Activated CD8-positive, alpha-beta T cell treated with anti-CD3 and anti-CD28 coated beads for 36 hours (primary cell): ENCODE measurements around the gene EXOC4. TPM values are rescaled to one million over a fixed set of nuclear protein-coding genes. Genes with fewer than 3 reads are reported as not detected.

ENCODE experiments used
- ATAC-seq: fragments of 200-7000 bp; cut with Tn5 transposase; one replicate; pipeline ENCODE4 v1.10.0; 2021; ENCODE audit warnings: mild to moderate bottlenecking, moderate library complexity
- CTCF ChIA-PET: fragments of 350-600 bp; sonication (Branson Sonifier 250); formaldehyde crosslinking; loops from one replicate; lab custom pipeline; 2021; ENCODE audit warnings: antibody characterized with exemption; lab: Charles Lee
- POLR2A ChIA-PET: fragments of 350-600 bp; sonication (Branson Sonifier 250); formaldehyde crosslinking; loops from one replicate; lab custom pipeline; 2021; ENCODE audit warnings: antibody characterized with exemption; lab: Charles Lee
- DNase-seq: peaks from one replicate; pipeline ENCODE4 v3.0.0-alpha.2; 2020
- H3K27ac Mint-ChIP-seq: one replicate; pipeline ENCODE4 v1.8.0; 2021; ENCODE audit warnings: mild to moderate bottlenecking, mixed read lengths
- H3K27me3 Mint-ChIP-seq: one replicate; pipeline ENCODE4 v1.8.0; 2021; ENCODE audit warnings: mixed read lengths
- H3K36me3 Mint-ChIP-seq: one replicate; pipeline ENCODE4 v1.8.0; 2021; ENCODE audit warnings: low read depth, mixed read lengths
- H3K4me1 Mint-ChIP-seq: one replicate; pipeline ENCODE4 v1.8.0; 2021; ENCODE audit warnings: low read depth, mixed read lengths
- H3K4me3 Mint-ChIP-seq: one replicate; pipeline ENCODE4 v1.8.0; 2021; ENCODE audit warnings: mild to moderate bottlenecking, moderate library complexity, mixed read lengths
- H3K9me3 Mint-ChIP-seq: one replicate; pipeline ENCODE4 v1.8.0; 2021; ENCODE audit warnings: mixed read lengths
- intact Hi-C: fragments of 100-400 bp; cut with micrococcal nuclease; formaldehyde crosslinking; loops from one replicate; pipeline ENCODE4 v1.10.0; 2022
- total RNA-seq, 2 experiments: library from RNA; stranded (reverse); gene quantifications; one replicate each; pipeline ENCODE4 v1.2.3, GENCODE V29; 2021
- TF ChIP-seq, protein P1 (sequence below): fragments of 200-600 bp; IDR thresholded peaks from one replicate; pipeline ENCODE4 v1.8.0; 2022; ENCODE audit warnings: antibody characterized with exemption, mild to moderate bottlenecking

EXOC4 gene
- total RNA-seq, 2 experiments from 2014 or later = 54.1 to 61.7 TPM

DNA sequence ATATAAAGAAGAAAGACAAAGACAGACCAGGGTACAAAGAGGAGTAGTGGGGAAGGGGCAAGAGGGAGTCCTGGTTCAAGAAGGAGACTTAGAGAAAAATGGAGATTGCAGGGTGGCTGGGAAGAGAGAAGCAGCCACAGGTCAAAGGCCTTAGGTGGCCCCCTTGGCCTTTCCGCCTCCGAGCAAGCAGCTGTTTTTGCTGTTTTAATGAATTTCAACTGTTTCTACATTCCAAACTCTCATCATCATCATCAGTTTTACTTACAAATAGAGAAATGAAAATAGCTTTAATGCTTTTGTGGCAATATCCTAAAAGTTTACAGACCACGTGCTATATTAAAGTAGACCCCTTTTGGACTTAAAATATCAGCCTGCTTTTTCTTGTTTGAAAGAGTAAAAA is 399.7 kb downstream of the EXOC4 start:
- H3K9me3 Mint-ChIP-seq = no peaks in the 10 kb centered on the region
- intact Hi-C loops = no loop called here
- no peak overlapping the region for H3K4me3 Mint-ChIP-seq
- H3K27ac Mint-ChIP-seq = no peak overlapping the region
- ATAC-seq (no peak), DNase-seq (no peak)
- H3K4me1 Mint-ChIP-seq = no peaks in the 10 kb centered on the region
- no peaks in the 10 kb centered on the region for H3K27me3 Mint-ChIP-seq
- CTCF ChIA-PET = interaction anchor here (1.2 kb wide), 1 partner anchor 16 kb away, joined by 3 read pairs; no protein-coding TSS in a partner anchor
- TF ChIP-seq, protein P1, sequence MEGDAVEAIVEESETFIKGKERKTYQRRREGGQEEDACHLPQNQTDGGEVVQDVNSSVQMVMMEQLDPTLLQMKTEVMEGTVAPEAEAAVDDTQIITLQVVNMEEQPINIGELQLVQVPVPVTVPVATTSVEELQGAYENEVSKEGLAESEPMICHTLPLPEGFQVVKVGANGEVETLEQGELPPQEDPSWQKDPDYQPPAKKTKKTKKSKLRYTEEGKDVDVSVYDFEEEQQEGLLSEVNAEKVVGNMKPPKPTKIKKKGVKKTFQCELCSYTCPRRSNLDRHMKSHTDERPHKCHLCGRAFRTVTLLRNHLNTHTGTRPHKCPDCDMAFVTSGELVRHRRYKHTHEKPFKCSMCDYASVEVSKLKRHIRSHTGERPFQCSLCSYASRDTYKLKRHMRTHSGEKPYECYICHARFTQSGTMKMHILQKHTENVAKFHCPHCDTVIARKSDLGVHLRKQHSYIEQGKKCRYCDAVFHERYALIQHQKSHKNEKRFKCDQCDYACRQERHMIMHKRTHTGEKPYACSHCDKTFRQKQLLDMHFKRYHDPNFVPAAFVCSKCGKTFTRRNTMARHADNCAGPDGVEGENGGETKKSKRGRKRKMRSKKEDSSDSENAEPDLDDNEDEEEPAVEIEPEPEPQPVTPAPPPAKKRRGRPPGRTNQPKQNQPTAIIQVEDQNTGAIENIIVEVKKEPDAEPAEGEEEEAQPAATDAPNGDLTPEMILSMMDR = no peak
- no peaks in the 10 kb centered on the region for H3K36me3 Mint-ChIP-seq
- POLR2A ChIA-PET = no interaction called here

DNA sequence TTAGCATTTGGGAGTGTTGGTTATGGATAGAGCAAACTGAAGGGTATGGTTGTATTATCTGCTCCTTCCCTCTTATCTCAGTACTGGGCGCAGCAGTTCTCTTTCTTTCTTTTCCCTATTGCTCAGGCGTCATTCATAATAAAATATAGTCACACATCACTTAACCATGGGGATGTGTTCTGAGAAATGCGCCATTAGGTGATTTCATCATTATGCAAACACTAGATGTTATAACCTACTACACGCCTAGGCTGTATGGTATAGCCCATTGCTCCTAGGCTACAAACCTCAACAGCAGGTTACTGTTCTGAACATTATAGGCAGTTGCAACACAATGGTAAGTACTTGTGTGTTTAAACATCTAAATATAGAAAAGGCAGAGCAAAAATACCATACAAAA is 401.7 kb downstream of the EXOC4 start:
- Mint-ChIP-seq H3K27me3 (no peaks in the 10 kb centered on the region), H3K9me3 (no peaks in the 10 kb centered on the region), H3K36me3 (no peaks in the 10 kb centered on the region), H3K4me1 (peaks cover 3% of the 10 kb centered on the region), H3K27ac (no peak overlapping the region), H3K4me3 (no peak overlapping the region)
- ChIA-PET CTCF (no interaction called here), POLR2A (no interaction called here)
- no peak for ATAC-seq
- TF ChIP-seq, protein P1 = no peak
- intact Hi-C loops = no loop called here
- DNase-seq = no peak

DNA sequence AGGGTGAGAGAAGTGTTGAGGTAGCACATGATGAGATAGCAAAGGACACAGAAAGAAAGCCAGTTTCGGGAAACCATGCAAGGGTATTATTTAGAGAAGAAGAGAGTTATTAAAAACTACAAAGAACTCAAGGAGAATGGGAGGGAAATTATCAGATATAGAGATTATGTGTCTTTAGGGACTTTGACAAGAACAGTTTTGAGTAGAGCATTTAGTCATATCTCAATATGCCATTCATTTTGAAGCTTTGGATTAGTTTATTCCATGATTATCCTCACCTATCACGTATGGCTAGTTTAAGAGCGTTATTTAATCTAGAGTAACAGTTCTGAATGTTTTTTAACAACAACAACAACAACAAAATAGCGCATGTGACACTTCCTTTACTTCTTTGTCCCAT is 409.4 kb downstream of the EXOC4 start:
- Mint-ChIP-seq H3K27me3 (no peaks in the 10 kb centered on the region), H3K4me1 (peaks cover 5% of the 10 kb centered on the region), H3K4me3 (no peak overlapping the region), H3K9me3 (no peaks in the 10 kb centered on the region), H3K27ac (no peak overlapping the region), H3K36me3 (peaks cover 12% of the 10 kb centered on the region)
- POLR2A ChIA-PET = no interaction called here
- intact Hi-C loops = no loop called here
- DNase-seq (no peak), ATAC-seq (no peak)
- TF ChIP-seq, protein P1 = no peak
- CTCF ChIA-PET = no interaction called here

DNA sequence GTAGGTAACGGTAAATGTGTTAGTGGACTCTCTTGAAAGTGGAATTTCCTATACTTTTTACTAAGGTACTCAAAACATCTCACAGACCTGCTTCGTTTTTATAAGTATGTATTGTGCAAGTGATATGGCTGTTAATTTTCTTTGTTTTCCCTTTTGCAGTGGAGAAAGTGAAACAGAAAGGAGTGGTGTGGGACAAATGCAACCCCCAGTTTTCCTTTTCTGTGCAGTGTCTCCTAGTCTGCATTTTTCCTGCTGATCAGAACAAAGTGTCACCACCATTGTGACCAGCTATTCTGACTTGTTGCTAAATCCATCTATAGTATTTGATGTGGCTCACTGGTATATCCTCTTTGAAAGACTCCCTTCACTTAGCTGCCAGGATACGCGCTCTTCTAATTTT is 410.0 kb downstream of the EXOC4 start:
- Mint-ChIP-seq H3K27me3 (no peaks in the 10 kb centered on the region), H3K9me3 (no peaks in the 10 kb centered on the region), H3K4me1 (peaks cover 5% of the 10 kb centered on the region), H3K4me3 (no peak overlapping the region), H3K27ac (no peak overlapping the region), H3K36me3 (peaks cover 12% of the 10 kb centered on the region)
- TF ChIP-seq, protein P1 = no peak
- ChIA-PET POLR2A (no interaction called here), CTCF (no interaction called here)
- no peak for ATAC-seq
- intact Hi-C loops = no loop called here
- DNase-seq = no peak

DNA sequence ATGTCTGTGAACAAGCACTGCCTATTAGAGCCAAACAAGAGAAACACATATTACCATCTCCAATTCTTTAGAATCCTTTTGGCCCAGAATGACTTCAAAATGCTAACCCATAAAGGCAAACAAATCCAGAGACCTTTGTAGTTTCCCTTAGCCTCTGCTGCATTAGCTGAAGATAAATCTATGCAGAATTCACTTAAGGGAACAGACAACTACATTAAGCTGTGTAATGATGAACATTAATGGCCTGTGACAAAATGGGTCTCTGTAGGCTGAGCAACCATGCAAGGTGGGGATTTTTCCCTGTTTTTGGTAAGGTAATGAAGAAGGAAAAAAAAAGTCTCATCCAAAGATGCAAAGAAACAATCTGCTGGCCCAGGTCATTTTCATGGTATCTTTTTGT is 411.6 kb downstream of the EXOC4 start:
- H3K4me3 Mint-ChIP-seq = no peak overlapping the region
- no peaks in the 10 kb centered on the region for H3K27me3 Mint-ChIP-seq
- intact Hi-C loops = no loop called here
- ChIA-PET POLR2A (no interaction called here), CTCF (no interaction called here)
- DNase-seq (no peak), ATAC-seq (no peak)
- TF ChIP-seq, protein P1 = no peak
- no peaks in the 10 kb centered on the region for H3K9me3 Mint-ChIP-seq
- peaks cover 12% of the 10 kb centered on the region for H3K36me3 Mint-ChIP-seq
- peaks cover 2% of the 10 kb centered on the region for H3K4me1 Mint-ChIP-seq
- H3K27ac Mint-ChIP-seq = no peak overlapping the region
